NCI-H128 (cell line): ENCODE measurements around the gene NDOR1.

Experiments used
- DNase-seq: peaks from one replicate; lab custom pipeline; 2025; ENCODE audit not compliant: unreplicated experiment; lab: John Stamatoyannopoulos, UW

Gene NDOR1

DNA sequence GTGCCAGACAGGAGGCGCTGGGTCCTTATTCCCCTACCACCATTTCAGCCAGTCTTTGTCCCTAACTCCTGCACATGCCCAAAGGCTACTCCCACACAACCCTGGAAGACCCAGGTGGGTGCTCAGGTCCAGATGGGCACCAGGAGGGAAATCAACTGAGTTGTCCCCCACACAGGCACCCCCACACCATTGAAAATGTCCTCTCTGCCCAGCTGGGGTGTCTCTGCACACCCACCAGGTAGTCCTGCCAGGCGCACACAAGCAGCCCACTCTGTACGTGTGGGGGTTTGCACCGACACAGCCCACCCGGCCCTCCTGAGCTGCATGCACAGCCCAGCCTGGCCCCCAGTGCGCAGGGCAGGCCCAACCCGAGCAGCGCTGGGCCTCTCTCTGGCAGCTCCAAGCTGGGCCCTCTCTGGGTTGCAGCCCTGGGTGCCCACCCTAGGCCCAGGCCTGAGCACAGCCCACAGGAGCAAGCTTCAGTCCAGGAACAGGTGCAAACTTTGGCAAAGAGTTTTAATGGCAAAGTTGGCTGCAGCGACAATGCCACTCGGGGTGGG lies 14.3 kb downstream of the NDOR1 start:
- DNase-seq = no peak

DNA sequence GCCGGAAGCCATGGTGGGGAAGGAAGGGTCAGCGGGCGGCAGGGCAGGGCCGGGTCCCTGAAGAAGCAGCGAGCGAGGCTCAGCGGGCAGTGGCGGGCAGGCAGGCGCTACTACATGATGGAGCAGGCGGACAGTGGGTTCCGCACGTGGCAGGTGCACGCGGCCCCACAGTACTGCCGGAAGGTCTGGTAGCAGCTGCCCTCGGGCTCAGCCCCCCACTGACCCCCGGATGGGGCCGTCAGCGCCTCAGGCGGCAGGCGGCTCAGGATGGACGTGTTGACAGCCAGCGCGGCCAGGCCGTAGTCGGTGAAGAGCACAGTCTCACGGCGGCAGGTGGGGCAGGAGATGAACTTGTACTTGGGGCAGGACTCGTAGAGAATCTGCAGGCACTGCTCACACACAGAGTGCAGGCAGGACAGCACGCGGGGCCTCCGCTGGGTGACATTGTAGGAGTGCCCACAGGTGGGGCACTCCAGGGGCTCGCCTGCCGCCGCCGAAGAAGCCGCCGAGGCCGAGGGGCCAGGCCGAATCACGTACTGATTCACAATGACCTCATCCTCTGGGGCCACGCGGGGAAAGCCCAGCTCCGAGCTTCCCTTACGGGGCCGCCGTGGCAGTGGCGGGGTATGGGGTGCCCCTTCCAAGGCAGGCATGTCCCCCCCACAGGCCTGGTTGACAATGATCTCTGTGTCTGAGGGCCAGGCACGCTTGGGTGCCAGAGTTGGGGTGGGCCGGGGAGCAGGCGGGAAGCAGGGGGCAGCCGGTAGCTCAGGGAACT lies 15.0 kb downstream of the NDOR1 start:
- DNase-seq = no peak

DNA sequence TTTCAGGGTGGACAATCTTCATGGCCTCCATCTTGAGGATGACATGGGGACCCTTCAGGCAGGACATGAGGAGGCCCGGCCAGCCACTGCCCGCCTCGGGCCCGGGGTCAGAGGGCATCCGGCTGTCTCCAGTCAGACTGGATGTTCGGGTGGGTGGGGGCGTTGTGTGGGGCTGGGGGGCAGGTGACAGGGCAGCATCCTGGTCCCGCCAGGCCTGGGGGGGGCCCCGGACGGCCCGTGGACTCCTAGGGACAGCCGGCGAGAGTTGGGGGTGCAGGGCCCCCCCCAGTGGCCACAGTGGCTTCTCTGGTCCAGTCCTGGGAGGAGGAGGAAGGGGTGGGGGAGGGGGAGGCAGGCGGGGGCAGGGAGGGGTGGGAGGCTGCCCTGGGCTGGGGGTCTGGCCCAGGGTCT lies 15.6 kb downstream of the NDOR1 start:
- DNase-seq = no peak

DNA sequence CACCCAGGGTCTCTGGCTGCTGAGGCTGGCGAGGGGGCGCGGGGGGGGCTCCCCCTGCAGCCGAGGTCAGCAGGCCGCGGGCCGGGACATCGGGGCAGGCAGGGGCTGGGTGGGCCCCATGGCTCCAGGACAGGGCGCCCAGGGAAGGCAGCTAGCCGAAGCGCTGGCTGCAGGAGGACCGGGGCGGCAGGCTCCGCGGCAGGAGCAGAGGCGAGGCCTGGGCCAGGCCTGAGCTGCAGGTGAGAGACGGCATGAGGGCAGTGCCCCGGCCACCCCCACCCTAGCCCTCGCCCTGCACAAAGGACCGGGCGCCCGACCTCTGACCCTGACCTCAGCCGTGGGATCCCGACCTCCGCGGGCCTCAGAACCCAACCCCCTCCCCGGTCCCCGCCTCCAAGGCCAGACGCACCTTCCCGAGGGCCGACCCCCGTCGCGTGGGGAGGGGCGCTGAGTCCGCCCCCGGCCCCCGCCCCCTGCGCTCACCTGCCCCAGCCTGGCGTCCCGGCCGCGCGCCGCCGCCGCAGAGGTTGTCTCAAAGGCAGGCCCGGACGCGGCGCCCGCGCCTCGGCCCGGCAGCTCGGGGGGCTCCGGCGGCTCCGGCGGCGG lies 16.1 kb downstream of the NDOR1 start:
- no peak for DNase-seq

DNA sequence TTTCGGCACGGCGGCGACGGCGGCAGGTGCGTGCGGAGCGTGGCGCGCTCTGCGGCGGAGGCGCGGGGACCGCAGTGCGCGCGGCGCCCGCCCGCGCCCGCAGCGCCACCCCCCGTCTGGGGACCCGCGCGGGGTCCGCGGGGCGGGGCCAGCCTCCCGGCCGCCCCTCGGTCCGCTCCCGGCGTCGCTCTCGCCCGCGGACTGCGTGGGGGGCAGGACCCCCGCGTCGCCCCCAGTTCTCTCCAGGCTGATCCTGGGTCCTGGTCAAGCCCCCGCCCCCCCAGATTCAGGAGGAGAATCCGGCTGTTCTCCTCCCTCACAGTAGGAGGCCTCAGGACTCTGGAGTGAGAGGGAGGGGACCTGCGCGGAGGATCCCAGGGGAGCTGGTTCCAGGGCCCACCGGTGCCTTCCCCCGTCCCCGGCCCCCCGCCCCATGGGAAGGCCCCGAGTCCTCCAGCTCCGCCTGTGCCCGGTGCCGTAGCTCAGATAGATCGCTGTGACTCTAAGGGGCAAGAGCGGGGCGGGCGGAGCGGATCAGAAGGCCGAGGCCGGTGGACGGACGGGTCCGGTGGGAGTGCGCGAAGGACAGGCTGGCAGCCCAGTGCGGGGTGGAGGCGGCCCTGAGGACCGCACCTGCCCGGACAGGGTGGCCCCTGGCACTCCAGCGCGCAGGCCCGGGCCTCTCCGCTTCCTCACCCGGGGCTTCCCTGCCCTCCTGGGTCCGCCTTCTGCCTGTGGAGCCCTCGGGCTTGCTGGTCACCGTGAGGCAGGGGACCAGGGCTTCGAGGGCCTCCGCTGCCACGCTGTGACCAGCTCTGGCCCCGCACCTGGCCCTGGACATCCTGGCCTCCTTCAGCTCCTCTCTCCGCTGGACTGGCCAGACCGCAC lies 16.9 kb downstream of the NDOR1 start, which contains the start of gene RNF208:
RNF208 (minus strand) TSS at position 51 of the 888 bp plus-strand sequence. CDS start 1,028 bp downstream, outside the sequence.
- DNase-seq = no peak

DNA sequence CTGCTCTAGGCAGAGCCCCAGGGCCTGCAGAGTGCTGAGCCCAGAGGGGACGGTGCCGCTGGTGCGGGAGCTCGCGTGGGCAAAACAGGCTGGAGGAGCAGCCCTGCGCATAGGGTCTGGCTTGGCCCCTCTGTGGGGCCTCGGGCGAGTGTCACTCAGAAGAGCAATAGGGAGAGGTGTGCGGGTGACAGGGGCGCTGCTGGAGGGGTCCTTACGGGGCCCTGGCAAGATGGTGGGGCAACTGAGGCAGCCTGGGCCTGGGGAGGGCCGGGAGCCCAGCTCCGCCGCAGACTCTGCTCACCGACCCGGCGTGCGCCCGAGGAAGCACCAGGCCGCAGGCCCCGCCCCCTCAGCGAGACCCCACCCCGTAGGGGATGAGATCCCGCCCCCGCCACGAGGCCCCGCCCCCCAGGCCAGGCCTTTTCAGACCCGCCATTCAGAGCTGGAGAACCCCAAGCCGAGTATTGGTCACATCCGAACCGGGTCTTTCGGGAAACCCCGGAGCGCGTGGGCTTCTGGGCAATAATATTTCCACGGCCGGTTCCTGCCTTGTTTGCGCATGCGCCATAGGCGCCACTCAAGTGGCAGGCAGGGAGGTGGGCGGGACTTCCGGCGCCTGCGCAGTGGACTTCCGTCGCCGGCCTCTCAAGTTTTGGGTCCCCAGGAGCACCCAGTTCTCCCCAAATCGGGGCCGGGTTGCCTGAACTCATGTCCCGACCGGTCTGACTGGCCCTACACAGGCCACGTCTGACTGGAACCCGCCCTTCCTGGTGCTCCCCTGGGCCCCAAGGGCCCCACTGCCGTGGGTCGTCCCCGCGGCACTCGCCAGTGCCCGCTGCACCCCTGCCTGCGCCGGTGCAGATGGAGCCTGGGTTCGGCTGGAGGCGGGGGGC lies 17.8 kb downstream of the NDOR1 start:
- DNase-seq = peak; percentile 95

DNA sequence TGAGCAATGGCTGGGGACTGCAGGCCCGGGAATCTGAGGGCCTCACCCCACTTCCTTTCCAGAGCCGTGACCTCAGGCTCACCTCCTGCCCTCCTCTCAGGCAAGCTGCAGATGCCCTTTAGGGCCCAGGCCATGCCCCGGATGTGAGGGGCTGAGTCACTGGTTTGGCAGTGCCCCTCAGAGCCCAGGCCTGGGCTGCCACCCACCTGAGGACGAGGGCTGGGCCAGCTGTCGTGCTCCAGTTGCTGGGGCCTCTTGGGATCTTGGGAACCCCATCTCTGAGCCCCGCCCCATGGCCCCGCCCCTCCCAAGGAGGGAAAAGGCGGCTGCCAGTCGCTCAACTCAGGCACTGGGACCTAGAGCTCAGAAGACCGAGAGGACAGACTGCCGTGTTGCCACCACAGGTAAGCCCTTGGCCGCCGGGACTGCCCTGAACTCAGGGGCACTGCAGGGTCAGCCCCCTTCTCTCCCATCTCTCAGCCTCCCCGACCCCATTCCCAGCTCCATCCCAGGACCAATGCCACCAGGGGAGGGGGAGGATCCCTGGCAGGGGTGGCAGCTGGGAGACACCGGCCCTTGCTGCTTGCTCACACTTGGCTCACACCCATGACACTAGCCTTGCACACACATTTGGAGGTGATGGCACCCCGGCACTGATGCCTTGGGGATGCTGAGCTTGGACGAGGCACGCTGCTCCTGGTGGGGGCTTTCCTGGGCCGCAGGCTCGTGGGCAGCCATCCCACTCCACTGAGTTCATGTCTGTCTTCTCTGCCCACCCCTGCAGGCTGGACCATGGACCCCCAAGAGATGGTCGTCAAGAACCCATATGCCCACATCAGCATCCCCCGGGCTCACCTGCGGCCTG lies 19.6 kb downstream of the NDOR1 start, which contains the start of gene CYSRT1:
CYSRT1 (plus strand) TSS at position 345 of the 865 bp plus-strand sequence; CDS start at position 793, 448 bp downstream.
- no peak for DNase-seq

DNA sequence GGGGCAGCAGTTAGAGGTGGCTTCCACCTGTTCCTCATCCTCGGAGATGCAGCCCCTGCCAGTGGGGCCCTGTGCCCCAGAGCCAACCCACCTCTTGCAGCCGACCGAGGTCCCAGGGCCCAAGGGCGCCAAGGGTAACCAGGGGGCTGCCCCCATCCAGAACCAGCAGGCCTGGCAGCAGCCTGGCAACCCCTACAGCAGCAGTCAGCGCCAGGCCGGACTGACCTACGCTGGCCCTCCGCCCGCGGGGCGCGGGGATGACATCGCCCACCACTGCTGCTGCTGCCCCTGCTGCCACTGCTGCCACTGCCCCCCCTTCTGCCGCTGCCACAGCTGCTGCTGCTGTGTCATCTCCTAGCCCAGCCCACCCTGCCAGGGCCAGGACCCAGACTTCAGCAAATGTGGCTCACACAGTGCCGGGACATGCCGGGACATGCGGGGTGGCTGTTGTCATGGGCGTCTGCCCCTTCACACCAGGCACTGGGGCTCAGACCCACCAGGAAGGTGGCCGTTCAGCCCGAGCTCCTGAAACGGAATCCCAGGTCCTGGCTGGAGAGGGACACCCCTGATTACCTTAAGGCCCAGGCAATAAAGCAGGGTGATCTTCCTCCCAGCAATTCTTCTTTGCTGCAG lies 20.3 kb downstream of the NDOR1 start:
- no peak for DNase-seq

DNA sequence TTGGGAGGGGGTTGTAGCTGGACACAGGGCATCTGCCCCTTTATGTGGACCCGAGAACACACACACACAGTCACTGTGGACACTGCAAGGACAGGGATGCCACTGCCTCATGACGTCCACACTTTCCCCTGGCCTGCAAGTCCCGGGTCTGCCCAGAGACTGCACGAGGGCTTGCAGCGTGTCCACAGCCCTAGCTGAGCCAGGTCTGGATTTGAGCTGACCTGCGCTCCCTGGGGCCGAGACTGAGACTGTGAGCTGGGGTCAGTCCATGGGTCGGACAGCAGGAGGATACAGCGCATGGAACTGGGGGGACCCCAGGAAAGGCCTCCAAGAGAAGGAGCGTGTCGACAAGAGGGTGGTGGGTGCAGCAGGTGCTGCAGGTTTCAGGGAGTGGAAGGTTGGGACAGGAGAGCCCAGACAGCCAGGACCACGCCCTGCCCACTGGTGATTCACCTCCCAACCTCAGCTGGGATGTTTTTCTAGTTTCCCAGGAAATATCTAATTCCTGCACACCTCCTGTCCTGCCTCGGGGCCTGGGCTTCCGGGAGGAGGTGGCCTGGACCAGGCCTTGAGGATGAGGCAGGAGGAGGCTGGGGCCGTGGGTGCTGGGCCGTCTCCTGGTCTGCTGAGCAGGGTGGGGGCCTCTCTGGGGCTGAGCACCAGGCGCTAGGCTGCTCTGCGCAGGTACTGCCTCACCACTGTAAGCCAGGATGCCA lies 21.0 kb downstream of the NDOR1 start:
- no peak for DNase-seq

DNA sequence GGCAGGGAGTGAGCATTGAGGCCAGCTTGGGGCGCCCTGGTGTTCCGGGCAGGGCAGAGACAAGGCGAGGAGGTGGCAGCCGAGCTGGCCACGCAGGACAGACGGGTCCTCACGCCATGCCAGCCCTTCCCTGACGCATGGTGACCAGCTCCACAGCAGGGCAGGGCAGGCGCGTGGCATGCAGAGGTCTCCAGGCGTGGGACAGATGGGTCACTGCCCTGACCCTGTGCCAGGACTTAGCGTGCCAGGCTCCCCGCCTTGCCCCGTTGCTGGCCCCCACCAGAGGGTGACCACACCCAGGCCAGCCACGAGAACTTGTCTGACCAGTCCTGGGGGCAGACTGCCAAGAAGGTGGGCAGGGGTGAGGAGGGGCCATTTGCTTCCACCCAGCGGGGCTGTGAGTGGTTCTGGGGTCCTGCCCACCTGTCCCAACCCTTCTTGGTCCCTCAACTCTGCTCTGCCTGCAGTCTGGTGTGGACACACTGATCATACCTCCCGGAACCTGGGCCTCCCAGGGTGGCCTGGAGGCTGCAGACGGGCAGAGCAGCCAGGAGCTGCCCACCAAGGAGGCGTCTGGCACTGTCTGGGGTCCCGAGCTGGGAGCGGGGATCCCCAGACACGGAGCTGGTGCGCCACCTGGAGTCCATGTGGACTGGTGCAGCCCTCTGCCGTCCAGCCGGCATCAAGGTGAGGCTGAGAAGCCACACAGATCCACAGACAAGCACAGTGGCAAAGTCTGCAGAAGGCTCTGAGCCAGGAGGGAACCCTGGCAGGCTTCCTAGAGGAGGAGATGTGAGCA lies 21.8 kb downstream of the NDOR1 start, which contains the start of gene RNF224:
RNF224 (plus strand) TSS at position 449 of the 799 bp plus-strand sequence. CDS start 834 bp downstream, outside the sequence.
- peak; percentile 86 for DNase-seq

DNA sequence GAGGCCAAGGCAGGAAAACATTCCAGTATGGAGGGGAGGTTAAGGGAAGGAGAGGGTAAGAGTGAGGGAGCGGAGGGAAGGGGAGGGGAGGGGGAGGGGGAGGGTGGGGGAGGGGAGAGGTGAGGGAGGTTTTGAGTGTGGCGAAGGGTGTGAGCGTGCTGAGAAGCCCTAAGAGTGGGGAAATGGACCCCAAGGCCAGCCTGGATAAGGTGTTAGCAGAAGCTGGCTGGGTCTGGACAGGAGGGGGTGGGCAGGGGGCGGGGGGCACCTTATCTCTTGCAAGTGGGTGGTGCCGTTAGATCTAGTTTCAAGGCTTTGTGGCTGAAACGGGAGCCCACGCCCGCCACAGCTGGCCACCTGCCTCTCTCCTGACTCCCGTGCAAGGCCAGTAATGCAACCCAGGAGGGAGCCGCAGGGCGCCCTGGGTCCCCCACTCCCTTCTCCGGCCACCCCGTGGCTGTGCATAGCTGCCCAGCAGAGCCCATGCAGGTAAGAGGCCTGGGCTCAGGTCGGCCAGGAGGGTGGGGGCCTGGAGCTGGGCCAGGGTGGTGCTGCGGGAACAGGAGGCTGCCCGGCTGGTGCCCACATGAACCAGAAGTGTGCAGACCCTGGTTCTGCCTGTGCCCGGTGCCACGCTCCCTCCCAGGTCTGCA lies 22.5 kb downstream of the NDOR1 start:
- DNase-seq = no peak

DNA sequence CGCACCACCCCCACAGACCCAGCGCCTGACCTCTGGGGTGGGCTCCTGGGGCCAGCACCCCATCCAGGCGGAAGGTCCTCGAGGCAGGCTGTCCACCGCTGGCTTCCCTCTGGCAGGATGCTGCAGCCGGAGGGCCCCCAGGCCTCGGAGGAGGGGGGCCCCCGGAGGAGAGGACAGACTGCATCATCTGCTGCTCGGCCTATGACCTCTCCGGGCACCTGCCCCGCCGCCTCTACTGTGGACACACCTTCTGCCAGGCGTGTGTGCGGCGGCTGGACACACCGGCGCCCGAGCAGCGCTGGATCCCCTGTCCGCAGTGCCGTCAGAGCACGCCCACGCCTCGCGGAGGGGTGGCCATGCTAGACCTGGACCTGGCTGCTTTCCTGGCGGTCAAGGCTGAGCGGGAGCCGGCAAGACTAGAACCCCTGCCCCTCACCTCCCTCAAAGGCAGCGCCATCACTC lies 23.0 kb downstream of the NDOR1 start:
- no peak for DNase-seq

DNA sequence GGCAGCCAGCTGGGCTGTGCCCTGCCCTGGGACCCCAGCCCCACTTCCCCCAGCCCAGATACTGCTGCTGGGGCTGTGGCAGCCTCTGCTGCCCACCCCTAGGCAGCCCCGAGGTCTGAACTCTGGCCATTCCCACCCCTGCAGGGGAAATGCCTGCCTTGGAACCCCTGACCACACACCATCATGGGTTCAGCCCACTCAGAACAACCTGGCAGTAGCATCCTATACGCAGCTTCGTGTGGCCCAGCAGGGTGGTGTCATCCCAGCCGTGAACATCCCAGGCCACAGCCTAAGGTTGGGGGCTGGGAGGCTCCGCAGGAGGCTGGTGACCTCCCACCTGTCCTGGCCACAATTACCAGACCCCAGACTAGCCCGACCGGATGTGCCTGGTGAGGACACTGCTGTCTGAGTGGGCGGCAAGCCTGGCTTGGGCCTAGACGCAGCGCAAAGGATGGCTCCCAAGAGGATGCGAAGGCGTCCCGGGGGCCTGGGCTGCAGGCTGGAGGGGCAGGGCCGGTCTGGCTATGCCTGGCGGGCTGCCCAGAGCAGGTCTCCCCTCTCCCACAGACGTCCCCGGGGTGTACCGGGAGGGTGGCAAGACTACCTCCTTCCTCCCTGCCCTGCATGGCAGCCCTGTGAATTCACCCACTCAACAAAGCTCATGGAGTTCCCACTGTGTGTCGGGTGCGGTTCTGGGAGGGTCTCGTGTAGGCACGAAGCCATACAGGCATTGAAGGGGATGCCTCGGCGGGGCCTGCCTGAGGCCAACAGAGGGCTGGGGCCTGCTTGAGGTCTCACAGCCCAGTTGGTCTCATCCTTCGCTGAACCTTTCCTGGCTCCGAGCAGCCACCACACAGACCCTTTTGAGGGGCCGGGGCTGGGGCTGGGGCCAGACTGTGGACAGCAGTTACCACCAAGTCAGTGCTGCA lies 23.7 kb downstream of the NDOR1 start:
- DNase-seq = no peak

DNA sequence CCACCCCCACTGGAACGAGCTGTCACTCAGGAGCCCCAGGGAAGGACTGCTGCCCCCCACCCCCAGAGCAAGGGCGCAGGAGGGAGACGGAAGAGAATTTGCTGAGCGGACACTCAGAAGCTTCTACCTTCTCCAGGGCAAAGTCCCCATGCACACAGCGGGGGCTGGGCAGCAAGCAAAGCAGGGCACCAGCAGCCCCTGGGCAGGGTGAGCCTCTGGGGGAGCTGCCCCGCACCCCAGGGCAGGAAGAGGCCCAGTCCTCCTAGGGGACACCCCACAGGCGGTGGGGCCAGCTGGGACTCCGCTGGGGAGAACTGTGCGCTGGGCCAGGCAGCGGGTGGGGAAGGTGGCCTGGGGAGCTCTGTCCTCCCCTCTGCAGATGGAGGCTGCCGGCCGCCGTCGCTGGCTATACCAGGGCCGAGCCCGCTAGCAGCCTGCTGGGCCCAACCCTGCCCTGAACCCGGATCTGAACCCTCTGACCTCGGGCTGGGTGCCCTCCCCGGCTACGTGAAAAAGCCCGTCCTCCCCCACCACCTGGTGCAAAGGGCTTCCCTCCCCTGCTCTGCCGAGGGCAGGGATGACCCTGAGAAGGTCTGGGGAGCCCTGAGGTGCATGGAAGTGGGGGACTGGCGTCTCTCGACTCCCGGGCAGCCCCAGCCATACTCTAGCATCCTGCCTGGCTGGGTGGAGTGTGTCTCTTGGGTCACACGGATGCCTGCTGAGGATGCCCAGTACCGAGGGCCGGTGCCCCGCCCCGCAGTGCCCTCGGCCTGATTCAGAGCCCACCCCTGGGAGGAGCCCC lies 24.6 kb downstream of the NDOR1 start:
- no peak for DNase-seq
